ENCODE data around the gene NCAM2. TPM values are rescaled to one million over a fixed set of nuclear protein-coding genes. Genes with fewer than 3 reads are reported as not detected.

NCAM2 gene
- polyA plus RNA-seq, 3 donors: not detected

- H3K36me3 Mint-ChIP-seq: no peaks in the 10 kb centered on the region
- Histone ChIP-seq H3K4me3 (replicated peaks in 1 of 3; ENCODE audit: low read depth in 2 of 3, low read length in 3 of 3) (no peak overlapping the region), H3K79me2 (ENCODE audit: insufficient read depth, low read length) (no peaks in the 10 kb centered on the region), H3K9ac (ENCODE audit: insufficient read depth, low read length, poor library complexity, severe bottlenecking) (no peak overlapping the region), H2AFZ (ENCODE audit: insufficient read depth, low read depth, low read length, poor library complexity, severe bottlenecking) (no peak overlapping the region), H3K4me1 (ENCODE audit: control insufficient read depth in 1 of 2, insufficient read depth in 2 of 2, low read length in 2 of 2) (no peaks in the 10 kb centered on the region), H4K20me1 (ENCODE audit: insufficient read depth, low read length) (no peaks in the 10 kb centered on the region), H3K4me2 (replicated peaks; ENCODE audit: extremely low read depth, low read length, poor library complexity, severe bottlenecking) (no peak overlapping the region), H3K27ac (ENCODE audit: low read depth in 1 of 2, low read length in 2 of 2) (no peak overlapping the region), H3K9me3 (replicated peaks in 1 of 2; ENCODE audit: control insufficient read depth in 1 of 2, insufficient read depth in 1 of 2, low read length in 2 of 2) (no peaks in the 10 kb centered on the region), H3K27me3 (ENCODE audit: control insufficient read depth in 2 of 2, insufficient read depth in 2 of 2, low read length in 2 of 2) (no peaks in the 10 kb centered on the region), H3K36me3 (replicated peaks in 1 of 2; ENCODE audit: control insufficient read depth in 1 of 2, insufficient read depth in 2 of 2, low read length in 2 of 2) (no peaks in the 10 kb centered on the region)
- no peak overlapping the region for H3K27ac Mint-ChIP-seq
- intact Hi-C loops (cut with micrococcal nuclease): no loop called here
- H3K4me3 Mint-ChIP-seq: no peak overlapping the region
- no peak for DNase-seq
- peaks cover 0 to 1% (median 0%) of the 10 kb centered on the region in 3 donors for H3K27me3 Mint-ChIP-seq (ENCODE audit: low read depth in 3 of 3)
- no peak for TF ChIP-seq CTCF (IDR thresholded peaks at IDR 0.05)
- H3K9me3 Mint-ChIP-seq: peaks cover 0 to 6% (median 3%) of the 10 kb centered on the region in 7 donors
- no CpG with 5 or more reads among the region's 1 CpG for WGBS (ENCODE audit: insufficient coverage)
- no peaks in the 10 kb centered on the region for H3K4me1 Mint-ChIP-seq
Observed at GRCh38 chr21:21247424-21247823, 249.2 kb downstream of the NCAM2 start.

- Histone ChIP-seq H3K79me2 (ENCODE audit: insufficient read depth, low read length) (no peaks in the 10 kb centered on the region), H3K27me3 (ENCODE audit: control insufficient read depth in 2 of 2, insufficient read depth in 2 of 2, low read length in 2 of 2) (no peaks in the 10 kb centered on the region), H3K4me3 (replicated peaks in 1 of 3; ENCODE audit: low read depth in 2 of 3, low read length in 3 of 3) (no peak overlapping the region), H2AFZ (ENCODE audit: insufficient read depth, low read depth, low read length, poor library complexity, severe bottlenecking) (no peak overlapping the region), H3K27ac (ENCODE audit: low read depth in 1 of 2, low read length in 2 of 2) (no peak overlapping the region), H3K4me2 (replicated peaks; ENCODE audit: extremely low read depth, low read length, poor library complexity, severe bottlenecking) (no peak overlapping the region), H3K4me1 (ENCODE audit: control insufficient read depth in 1 of 2, insufficient read depth in 2 of 2, low read length in 2 of 2) (no peaks in the 10 kb centered on the region), H3K36me3 (replicated peaks in 1 of 2; ENCODE audit: control insufficient read depth in 1 of 2, insufficient read depth in 2 of 2, low read length in 2 of 2) (no peaks in the 10 kb centered on the region), H4K20me1 (ENCODE audit: insufficient read depth, low read length) (no peaks in the 10 kb centered on the region), H3K9ac (ENCODE audit: insufficient read depth, low read length, poor library complexity, severe bottlenecking) (no peak overlapping the region), H3K9me3 (replicated peaks in 1 of 2; ENCODE audit: control insufficient read depth in 1 of 2, insufficient read depth in 1 of 2, low read length in 2 of 2) (peaks cover 9 to 10% of the 10 kb centered on the region in 2 donors)
- no peaks in the 10 kb centered on the region for H3K36me3 Mint-ChIP-seq
- H3K9me3 Mint-ChIP-seq: peaks cover 2 to 20% (median 5%) of the 10 kb centered on the region in 7 donors
- intact Hi-C loops (cut with micrococcal nuclease): no loop called here
- no peaks in the 10 kb centered on the region for H3K4me1 Mint-ChIP-seq
- no CpG with 5 or more reads among the region's 1 CpG for WGBS (ENCODE audit: insufficient coverage)
- H3K27ac Mint-ChIP-seq: no peak overlapping the region
- no peak overlapping the region for H3K4me3 Mint-ChIP-seq
- TF ChIP-seq CTCF (IDR thresholded peaks at IDR 0.05): no peak
- no peaks in the 10 kb centered on the region for H3K27me3 Mint-ChIP-seq (ENCODE audit: low read depth in 3 of 3)
- no peak for DNase-seq
Observed at GRCh38 chr21:21262048-21262447, 263.8 kb downstream of the NCAM2 start.

Data from CD14-positive monocyte (primary cell).